ENCODE results near the gene PALM2AKAP2. TPM values are rescaled to one million over a fixed set of nuclear protein-coding genes. Genes with fewer than 3 reads are reported as not detected.

The PALM2AKAP2 gene
- total RNA-seq, 4 donors from 2014 or later: 0.37 to 0.64 (median 0.55) TPM; not detected in 1

DNA sequence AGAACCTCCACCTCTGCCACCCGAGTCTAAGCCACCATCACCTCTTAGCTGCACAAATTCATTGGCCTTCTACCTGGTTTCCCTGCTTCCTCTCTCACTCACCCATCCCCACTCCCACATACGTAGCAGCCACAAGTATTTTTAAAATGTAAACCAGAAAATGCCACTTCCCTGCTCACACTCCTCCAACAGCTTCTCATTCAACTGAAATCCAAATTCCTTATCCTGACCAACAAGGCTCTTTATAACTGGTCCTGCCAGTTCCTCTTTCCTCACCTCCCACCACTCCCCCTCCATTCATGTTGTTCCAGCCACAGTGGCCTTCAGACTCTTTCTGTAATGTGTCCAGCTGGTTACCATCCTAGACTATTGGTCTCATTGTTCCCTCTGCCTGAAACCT, 25.0 kb upstream of the PALM2AKAP2 start:
- 76 to 80% methylated on average over 1 to 2 of the region's 2 CpGs for WGBS, 2 donors (ENCODE audit: low coverage in 1 of 2)
- intact Hi-C loops (cut with DNase I; ENCODE audit: low total_unique reads) (no loop called here), in situ Hi-C loops (cut with MboI; ENCODE audit: low pct_ligation_motif_present in 1 of 4, low pct_unique_long_range_greater_than_20kb in 1 of 4, low sequenced_read_pairs in 3 of 4) (no loop called here)
- no peaks in the 10 kb centered on the region for H3K27me3 ChIP-seq
- TF ChIP-seq, protein P1, sequence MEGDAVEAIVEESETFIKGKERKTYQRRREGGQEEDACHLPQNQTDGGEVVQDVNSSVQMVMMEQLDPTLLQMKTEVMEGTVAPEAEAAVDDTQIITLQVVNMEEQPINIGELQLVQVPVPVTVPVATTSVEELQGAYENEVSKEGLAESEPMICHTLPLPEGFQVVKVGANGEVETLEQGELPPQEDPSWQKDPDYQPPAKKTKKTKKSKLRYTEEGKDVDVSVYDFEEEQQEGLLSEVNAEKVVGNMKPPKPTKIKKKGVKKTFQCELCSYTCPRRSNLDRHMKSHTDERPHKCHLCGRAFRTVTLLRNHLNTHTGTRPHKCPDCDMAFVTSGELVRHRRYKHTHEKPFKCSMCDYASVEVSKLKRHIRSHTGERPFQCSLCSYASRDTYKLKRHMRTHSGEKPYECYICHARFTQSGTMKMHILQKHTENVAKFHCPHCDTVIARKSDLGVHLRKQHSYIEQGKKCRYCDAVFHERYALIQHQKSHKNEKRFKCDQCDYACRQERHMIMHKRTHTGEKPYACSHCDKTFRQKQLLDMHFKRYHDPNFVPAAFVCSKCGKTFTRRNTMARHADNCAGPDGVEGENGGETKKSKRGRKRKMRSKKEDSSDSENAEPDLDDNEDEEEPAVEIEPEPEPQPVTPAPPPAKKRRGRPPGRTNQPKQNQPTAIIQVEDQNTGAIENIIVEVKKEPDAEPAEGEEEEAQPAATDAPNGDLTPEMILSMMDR (IDR thresholded peaks at IDR 0.05): no peak
- TF ChIP-seq POLR2A (IDR thresholded peaks at IDR 0.05): no peak
- TF ChIP-seq EP300 (IDR thresholded peaks at IDR 0.05; ENCODE audit: low read depth): no peak
- no peak for TF ChIP-seq POLR2AphosphoS5 (IDR thresholded peaks at IDR 0.05)
- H3K36me3 ChIP-seq: no peaks in the 10 kb centered on the region
- no peak overlapping the region for H3K27ac ChIP-seq
- H3K4me3 ChIP-seq: no peak overlapping the region
- no peak for DNase-seq
- H3K9me3 ChIP-seq: no peaks in the 10 kb centered on the region
- peaks cover 0 to 3% (median 0%) of the 10 kb centered on the region in 4 donors for H3K4me1 ChIP-seq

DNA sequence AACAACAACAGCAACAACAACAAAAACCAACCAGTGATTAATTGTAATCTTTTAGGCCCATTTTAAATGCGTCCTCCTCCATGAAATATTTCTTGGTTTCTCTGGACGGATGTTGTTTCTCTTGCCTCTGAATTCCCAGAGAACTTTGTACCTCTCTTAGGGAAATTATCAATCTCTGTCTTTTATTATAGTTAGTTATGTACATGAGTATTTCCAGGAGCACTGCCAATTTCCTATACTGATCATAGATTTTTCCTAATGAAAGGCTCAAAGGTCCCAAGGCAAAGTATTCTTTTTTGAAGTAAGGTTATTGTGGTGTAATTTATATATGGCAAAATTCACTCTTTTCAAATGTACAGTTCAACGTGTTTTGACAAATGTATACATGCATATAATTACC, 20.4 kb upstream of the PALM2AKAP2 start:
- Histone ChIP-seq H3K9me3 (no peaks in the 10 kb centered on the region), H3K4me1 (no peaks in the 10 kb centered on the region), H3K27me3 (no peaks in the 10 kb centered on the region), H3K4me3 (no peak overlapping the region), H3K36me3 (no peaks in the 10 kb centered on the region), H3K27ac (no peak overlapping the region)
- WGBS, 2 donors (ENCODE audit: low coverage in 1 of 2): 49 to 51% methylated on average over 3 of the region's 3 CpGs
- in situ Hi-C loops (cut with MboI; ENCODE audit: low pct_ligation_motif_present in 1 of 4, low pct_unique_long_range_greater_than_20kb in 1 of 4, low sequenced_read_pairs in 3 of 4) (no loop called here), intact Hi-C loops (cut with DNase I; ENCODE audit: low total_unique reads) (no loop called here)
- TF ChIP-seq, protein P1 (IDR thresholded peaks at IDR 0.05): no peak
- no peak for TF ChIP-seq POLR2AphosphoS5 (IDR thresholded peaks at IDR 0.05)
- no peak for TF ChIP-seq POLR2A (IDR thresholded peaks at IDR 0.05)
- no peak for TF ChIP-seq EP300 (IDR thresholded peaks at IDR 0.05; ENCODE audit: low read depth)
- no peak for DNase-seq

- in situ Hi-C loops (cut with MboI; ENCODE audit: low pct_ligation_motif_present in 1 of 4, low pct_unique_long_range_greater_than_20kb in 1 of 4, low sequenced_read_pairs in 3 of 4): no loop called here
- 92 to 100% methylated on average over 1 to 2 of the region's 2 CpGs for WGBS, 2 donors (ENCODE audit: low coverage in 1 of 2)
- DNase-seq: no peak
Observed at GRCh38 chr9:109765278-109765677, 14.7 kb upstream of the PALM2AKAP2 start.

GRCh38 chr9:109765830-109766229, 14.2 kb upstream of the PALM2AKAP2 start:
- no peak for TF ChIP-seq POLR2AphosphoS5 (IDR thresholded peaks at IDR 0.05)
- TF ChIP-seq EP300 (IDR thresholded peaks at IDR 0.05; ENCODE audit: low read depth): no peak
- no peak for TF ChIP-seq POLR2A (IDR thresholded peaks at IDR 0.05)
- TF ChIP-seq, protein P1 (IDR thresholded peaks at IDR 0.05): no peak

More at GRCh38 chr9:109765278-109765677, 14.7 kb upstream of the PALM2AKAP2 start:
- Histone ChIP-seq H3K4me3 (no peak overlapping the region), H3K9me3 (no peaks in the 10 kb centered on the region), H3K27ac (no peak overlapping the region), H3K4me1 (no peaks in the 10 kb centered on the region), H3K36me3 (no peaks in the 10 kb centered on the region), H3K27me3 (no peaks in the 10 kb centered on the region)
- TF ChIP-seq POLR2AphosphoS5 (IDR thresholded peaks at IDR 0.05) (no peak), POLR2A (IDR thresholded peaks at IDR 0.05) (no peak), EP300 (IDR thresholded peaks at IDR 0.05; ENCODE audit: low read depth) (no peak)
- TF ChIP-seq, protein P1 (IDR thresholded peaks at IDR 0.05): no peak
- intact Hi-C loops (cut with DNase I; ENCODE audit: low total_unique reads): no loop called here

More at GRCh38 chr9:109765830-109766229, 14.2 kb upstream of the PALM2AKAP2 start:
- H3K36me3 ChIP-seq: no peaks in the 10 kb centered on the region
- intact Hi-C loops (cut with DNase I; ENCODE audit: low total_unique reads): no loop called here
- WGBS, 2 donors (ENCODE audit: low coverage in 1 of 2): 74% methylated on average over 3 of the region's 3 CpGs; no CpG with 5 or more reads in 1 of the 2 donors
- H3K27me3 ChIP-seq: no peaks in the 10 kb centered on the region
- no peak overlapping the region for H3K4me3 ChIP-seq
- in situ Hi-C loops (cut with MboI; ENCODE audit: low pct_ligation_motif_present in 1 of 4, low pct_unique_long_range_greater_than_20kb in 1 of 4, low sequenced_read_pairs in 3 of 4): no loop called here
- H3K27ac ChIP-seq: no peak overlapping the region
- DNase-seq: no peak
- H3K4me1 ChIP-seq: no peaks in the 10 kb centered on the region
- no peaks in the 10 kb centered on the region for H3K9me3 ChIP-seq
